H1 (cell line): ENCODE measurements around the gene CELF4. TPM values are rescaled to one million over a fixed set of nuclear protein-coding genes. Genes with fewer than 3 reads are reported as not detected.

Source experiments
- CTCF ChIA-PET: fragments of 300-600 bp; sonication (Branson Sonifier 250); formaldehyde crosslinking; loops from one replicate; lab custom pipeline; 2021; ENCODE audit not compliant: partially characterized antibody; lab: Charles Lee
- POLR2A ChIA-PET: fragments of 300-600 bp; sonication (Branson Sonifier 250); formaldehyde crosslinking; loops from one replicate; lab custom pipeline; 2021; ENCODE audit warnings: inconsistent platforms; ENCODE audit not compliant: partially characterized antibody; lab: Charles Lee
- DNase-seq, 2 experiments: peaks; one replicate each; pipeline versions ENCODE4 v3.0.0 to v3.0.0-alpha.2; 2010 to 2022; ENCODE audit warnings: low spot score in 2 of 2, low read depth in 1 of 2, mixed read lengths in 1 of 2
- FAIRE-seq: peaks from 2 replicates; lab custom pipeline; 2011; peaks lifted over from hg19 to GRCh38; lab: Jason Lieb, UNC
- H2AFZ ChIP-seq: 2 replicates; pipeline ENCODE4 v1.8.1; 2012; ENCODE audit warnings: low read length, inconsistent platforms
- H2AK5ac ChIP-seq: 2 replicates; pipeline ENCODE4 v1.6.1; 2013; ENCODE audit warnings: low read depth, low read length
- H2BK120ac ChIP-seq: replicated peaks from 2 replicates; pipeline ENCODE3; 2013; ENCODE audit warnings: low read depth, low read length, inconsistent platforms
- H2BK12ac ChIP-seq: 2 replicates; pipeline ENCODE4 v1.6.1; 2013; ENCODE audit warnings: low read depth, low read length
- H2BK15ac ChIP-seq: 2 replicates; pipeline ENCODE4 v1.6.1; 2013; ENCODE audit warnings: low read length
- H2BK20ac ChIP-seq: 2 replicates; pipeline ENCODE4 v1.6.1; 2013; ENCODE audit warnings: low read length
- H2BK5ac ChIP-seq: 2 replicates; pipeline ENCODE4 v1.6.1; 2013; ENCODE audit warnings: low read depth, low read length
- H3K14ac ChIP-seq: 2 replicates; pipeline ENCODE4 v1.6.1; 2013; ENCODE audit warnings: inconsistent platforms; ENCODE audit not compliant: insufficient read length
- H3K18ac ChIP-seq: 2 replicates; pipeline ENCODE4 v1.6.1; 2013; ENCODE audit warnings: low read length; ENCODE audit errors: extremely low read depth
- H3K23ac ChIP-seq: 2 replicates; pipeline ENCODE4 v1.6.1; 2013; ENCODE audit warnings: inconsistent platforms; ENCODE audit not compliant: insufficient read length
- H3K23me2 ChIP-seq: 2 replicates; pipeline ENCODE4 v1.6.1; 2013; ENCODE audit warnings: low read depth, low read length
- H3K27ac ChIP-seq: 2 replicates; pipeline ENCODE4 v1.6.1; 2011; ENCODE audit warnings: low read depth, low read length, inconsistent platforms
- H3K27me3 ChIP-seq, 4 experiments: replicated peaks in 1 of 4; 1 replicate in 1 of 4; 2 replicates in 3 of 4; pipeline versions ENCODE4 v1.6.1 to v1.8.1; 2011 to 2013; ENCODE audit warnings: low read length in 3 of 4, mild to moderate bottlenecking in 3 of 4, inconsistent platforms in 2 of 4, mixed read lengths in 2 of 4, moderate library complexity in 1 of 4; ENCODE audit not compliant: control insufficient read depth in 3 of 4, insufficient read depth in 3 of 4; ENCODE audit errors: extremely low read depth in 1 of 4
- H3K36me3 ChIP-seq, 4 experiments: 2 replicates each; pipeline versions ENCODE4 v1.6.1 to v1.8.1; 2011 to 2013; ENCODE audit warnings: mild to moderate bottlenecking in 4 of 4, low read length in 3 of 4, moderate library complexity in 2 of 4, control low read depth in 1 of 4, inconsistent platforms in 1 of 4; ENCODE audit not compliant: insufficient read depth in 4 of 4, control insufficient read depth in 2 of 4
- H3K4ac ChIP-seq: replicated peaks from 2 replicates; pipeline ENCODE3; 2013; ENCODE audit warnings: low read length, low read depth, mixed read lengths, inconsistent platforms; ENCODE audit not compliant: insufficient read length
- H3K4me1 ChIP-seq, 4 experiments: replicated peaks in 1 of 4; 1 replicate in 1 of 4; 2 replicates in 3 of 4; pipeline versions ENCODE4 v1.6.1 to v1.8.1; 2011 to 2013; ENCODE audit warnings: low read length in 3 of 4, inconsistent platforms in 2 of 4, mixed read lengths in 1 of 4; ENCODE audit not compliant: insufficient read depth in 4 of 4, control insufficient read depth in 3 of 4
- H3K4me2 ChIP-seq, 2 experiments: 2 replicates each; pipeline versions ENCODE4 v1.6.1 to v1.8.1; 2011 to 2013; ENCODE audit warnings: low read depth in 2 of 2, low read length in 2 of 2, control low read depth in 1 of 2, inconsistent platforms in 1 of 2, mild to moderate bottlenecking in 1 of 2; ENCODE audit not compliant: insufficient read depth in 1 of 2
- H3K4me3 ChIP-seq, 4 experiments: fragments of 200-600, 300-600 bp in 1 of 4; sonication (generic), shearing (Covaris generic), sonication (Bioruptor Twin) in 1 of 4; 2 replicates each; pipeline versions ENCODE4 v1.5.1 to v1.8.1; 2011 to 2016; ENCODE audit warnings: low read length in 4 of 4, low read depth in 3 of 4, control low read depth in 2 of 4, inconsistent platforms in 2 of 4, mild to moderate bottlenecking in 2 of 4, mixed read lengths in 1 of 4, moderate library complexity in 1 of 4; ENCODE audit not compliant: insufficient read depth in 2 of 4; ENCODE audit errors: extremely low read depth in 1 of 4
- H3K56ac ChIP-seq: replicated peaks from 2 replicates; pipeline ENCODE3; 2013; ENCODE audit warnings: low read depth, mild to moderate bottlenecking, mixed read lengths, low read length, inconsistent platforms; ENCODE audit not compliant: insufficient read length
- H3K79me1 ChIP-seq: 2 replicates; pipeline ENCODE4 v1.6.1; 2013; ENCODE audit warnings: low read depth, low read length, control low read depth
- H3K79me2 ChIP-seq, 2 experiments: 2 replicates each; pipeline versions ENCODE4 v1.6.1 to v1.8.1; 2012 to 2013; ENCODE audit warnings: low read length in 2 of 2, mild to moderate bottlenecking in 2 of 2, inconsistent platforms in 1 of 2; ENCODE audit not compliant: insufficient read depth in 2 of 2, control insufficient read depth in 1 of 2
- H3K9ac ChIP-seq, 4 experiments: replicated peaks in 1 of 4; 1 replicate in 1 of 4; 2 replicates in 3 of 4; pipeline versions ENCODE4 v1.6.1 to v1.8.1; 2011 to 2013; ENCODE audit warnings: low read depth in 3 of 4, low read length in 3 of 4, control low read depth in 2 of 4, mild to moderate bottlenecking in 2 of 4, moderate library complexity in 2 of 4, inconsistent platforms in 1 of 4; ENCODE audit errors: extremely low read depth in 1 of 4
- H3K9me3 ChIP-seq, 2 experiments: 2 replicates each; pipeline versions ENCODE4 v1.6.1 to v1.8.1; 2012 to 2013; ENCODE audit warnings: mild to moderate bottlenecking in 2 of 2, moderate library complexity in 2 of 2, control low read depth in 1 of 2, inconsistent platforms in 1 of 2, low read depth in 1 of 2, low read length in 1 of 2, mixed read lengths in 1 of 2; ENCODE audit not compliant: insufficient read depth in 2 of 2
- H4K20me1 ChIP-seq, 2 experiments: replicated peaks in 1 of 2; 2 replicates each; pipeline versions ENCODE3 to v1.8.1; 2011 to 2013; ENCODE audit warnings: inconsistent platforms in 2 of 2, low read length in 2 of 2, mild to moderate bottlenecking in 1 of 2; ENCODE audit not compliant: insufficient read depth in 2 of 2, control insufficient read depth in 1 of 2
- H4K5ac ChIP-seq: 2 replicates; pipeline ENCODE4 v1.6.1; 2013; ENCODE audit warnings: low read length, low read depth, mixed read lengths, inconsistent platforms; ENCODE audit not compliant: insufficient read length
- H4K8ac ChIP-seq: 2 replicates; pipeline ENCODE4 v1.8.0; 2013; ENCODE audit warnings: mild to moderate bottlenecking, moderate library complexity, low read length, inconsistent platforms; ENCODE audit not compliant: insufficient read depth; ENCODE audit errors: extremely low read depth
- H4K91ac ChIP-seq: replicated peaks from 2 replicates; pipeline ENCODE3; 2013; ENCODE audit warnings: low read length, mixed read lengths, inconsistent platforms; ENCODE audit not compliant: insufficient read length
- BACH1 ChIP-seq: IDR thresholded peaks from 2 replicates; pipeline ENCODE4 v1.6.1; 2012; ENCODE audit warnings: low read length, improper control_type of control experiment
- CBX5 ChIP-seq: fragments of 300-800, 300-1000 bp; sonication (generic); IDR thresholded peaks from 2 replicates; pipeline ENCODE4 v1.7.1; 2016; ENCODE audit warnings: antibody characterized with exemption, low read length, low read depth
- HDAC2 ChIP-seq, 2 experiments: fragments of 300-600 bp in 1 of 2; sonication (generic) in 1 of 2; IDR thresholded peaks; 2 replicates each; pipeline ENCODE4 v1.6.1; 2011 to 2012; ENCODE audit warnings: low read depth in 2 of 2, low read length in 2 of 2, mild to moderate bottlenecking in 2 of 2, moderate library complexity in 2 of 2, borderline replicate concordance in 1 of 2, inconsistent platforms in 1 of 2
- MAX ChIP-seq: IDR thresholded peaks from 2 replicates; pipeline ENCODE4 v1.6.1; 2012; ENCODE audit warnings: inconsistent platforms
- NRF1 ChIP-seq: IDR thresholded peaks from 2 replicates; pipeline ENCODE4 v1.6.1; 2011; ENCODE audit warnings: mild to moderate bottlenecking, low read depth, low read length, improper control_type of control experiment
- RBBP5 ChIP-seq: IDR thresholded peaks from 2 replicates; pipeline ENCODE4 v1.7.1; 2012; ENCODE audit warnings: low read depth, mild to moderate bottlenecking, inconsistent platforms, low read length, moderate library complexity, borderline replicate concordance
- RFX5 ChIP-seq: IDR thresholded peaks from 2 replicates; pipeline ENCODE4 v1.6.1; 2011; ENCODE audit warnings: low read depth, low read length, improper control_type of control experiment, borderline replicate concordance
- RNF2 ChIP-seq: fragments of 200-900, 300-1000 bp; sonication (generic); IDR thresholded peaks from 2 replicates; pipeline ENCODE4 v1.7.1; 2016; ENCODE audit warnings: borderline replicate concordance, low read depth, mild to moderate bottlenecking, antibody characterized with exemption, low read length; ENCODE audit not compliant: poor library complexity, severe bottlenecking; ENCODE audit errors: missing control alignments
- SIN3A ChIP-seq, 2 experiments: IDR thresholded peaks in 1 of 2; conservative IDR thresholded peaks in 1 of 2; 2 replicates each; pipeline ENCODE4 v1.6.1; 2011 to 2012; ENCODE audit warnings: low read length in 2 of 2, improper control_type of control experiment in 1 of 2, low read depth in 1 of 2, mild to moderate bottlenecking in 1 of 2
- TBP ChIP-seq: IDR thresholded peaks from 2 replicates; pipeline ENCODE4 v1.6.1; 2011; ENCODE audit warnings: low read depth, low read length, improper control_type of control experiment
- TCF12 ChIP-seq: IDR thresholded peaks from 2 replicates; pipeline ENCODE4 v1.6.1; 2011; ENCODE audit warnings: low read depth, mild to moderate bottlenecking, low read length
- WGBS, 2 experiments: shearing (Covaris generic) in 1 of 2; methylation state at CpG; one replicate each; pipeline versions ENCODE4 v1.1.6 to v1.1.7; 2013 to 2015; ENCODE audit warnings: low lambda C conversion rate in 2 of 2, mixed read lengths in 2 of 2, inconsistent platforms in 1 of 2, low coverage in 1 of 2, missing lambda C conversion rate in 1 of 2; ENCODE audit not compliant: insufficient replicate concordance in 2 of 2, insufficient coverage in 1 of 2, insufficient read length in 1 of 2; ENCODE audit errors: extremely low coverage in 1 of 2, missing lambda C conversion rate in 1 of 2; 5-methylcytosine and 5-hydroxymethylcytosine counted together
- polyA plus RNA-seq, 7 experiments: library from polyadenylated mRNA; depleted of rRNA in 3 of 7; stranded (reverse) in 5 of 7; unstranded in 2 of 7; fragments of >200 nt in 5 of 7; fragments of 200-250 nt in 2 of 7; gene quantifications; 1 replicate in 5 of 7; 2 replicates in 1 of 7; 4 replicates in 1 of 7; pipeline versions ENCODE4 v1.2.1 to v1.2.3, GENCODE V29; 2011 to 2013; ENCODE audit warnings: missing spikeins in 2 of 7, mixed read lengths in 2 of 7
- total RNA-seq: library from RNA; stranded (reverse); fragmentation: NEBNext Ultra II Directional; extraction: Animal tissue kit (Norgen Biotek cat#: 25700); gene quantifications from 2 replicates; pipeline ENCODE4 v1.2.1, GENCODE V29; 2021

The CELF4 gene
- total and polyA plus RNA-seq, 2 of the 8 experiments (the other 6 are each of a cell fraction or from before 2014, with no cell fraction given): 1.6 to 3.4 TPM

GRCh38 chr18:37564711-37565100 lies 892 bp downstream of the CELF4 start:
- H3K4me2 ChIP-seq: peak overlapping the region; percentile 99 to 100
- POLR2A ChIA-PET: interaction anchor here (0.9 to 1.2 kb wide), 5 partner anchors 11 to 26 kb away, joined by 3 to 6 read pairs (median 3); no protein-coding TSS in a partner anchor
- TF ChIP-seq RNF2 (no peak), SIN3A (conservative IDR thresholded peaks at IDR 0.05 in 1 of 2, IDR thresholded peaks at IDR 0.05 in 1 of 2; ENCODE audit: low read depth in 1 of 2, low read length in 2 of 2) (peak; percentile 92 to 97; a peak in 3 of 4 replicates), HDAC2 (IDR thresholded peaks at IDR 0.05; ENCODE audit: borderline replicate concordance in 1 of 2, low read depth in 2 of 2, low read length in 2 of 2) (peak in 1 of 2 experiments; percentile 57; a peak in 2 of 4 replicates), RBBP5 (0 out of 2 replicates have a peak, but pooled peaks have one; percentile 11), TBP (peak; percentile 19; the same call in 1 of the 2 replicates), CBX5 (no peak), RFX5 (no peak), BACH1 (peak; percentile 33; the same call in 1 of the 2 replicates), MAX (peak; percentile 46; the same call in 1 of the 2 replicates), TCF12 (no peak), NRF1 (no peak)

More at GRCh38 chr18:37564711-37565100, 892 bp downstream of the CELF4 start:
- no peak overlapping the region for H2BK12ac ChIP-seq
- H2BK20ac ChIP-seq: no peak overlapping the region
- H3K79me1 ChIP-seq: no peaks in the 10 kb centered on the region
- no peaks in the 10 kb centered on the region for H3K79me2 ChIP-seq
- peaks cover 4 to 5% of the 10 kb centered on the region in 2 experiments for H4K20me1 ChIP-seq
- no peak overlapping the region for H3K27ac ChIP-seq
- no peak overlapping the region for H4K91ac ChIP-seq
- H2BK5ac ChIP-seq: no peak overlapping the region
- no peaks in the 10 kb centered on the region for H3K9me3 ChIP-seq
- 7% methylated on average over 19 of the region's 19 CpGs; no CpG with 5 or more reads in 1 of the 2 experiments for WGBS, 2 experiments
- H3K9ac ChIP-seq: no peak overlapping the region
- H2BK120ac ChIP-seq: no peak overlapping the region
- FAIRE-seq: no peak
- no peak overlapping the region for H3K14ac ChIP-seq
- peaks cover 0 to 7% (median 2%) of the 10 kb centered on the region in 4 experiments; a peak in 3 of 7 replicates for H3K4me1 ChIP-seq
- H2BK15ac ChIP-seq: no peak overlapping the region
- CTCF ChIA-PET: interaction anchor here (0.9 to 4.5 kb wide), 3 partner anchors 11 to 27 kb away, joined by 3 to 20 read pairs (median 5); no protein-coding TSS in a partner anchor
- no peak overlapping the region for H3K4ac ChIP-seq
- no peak overlapping the region; the same call in 1 of the 2 replicates for H4K8ac ChIP-seq
- peaks cover 37 to 66% (median 59%) of the 10 kb centered on the region in 4 experiments for H3K27me3 ChIP-seq
- H3K18ac ChIP-seq: no peak overlapping the region
- H2AFZ ChIP-seq: no peak overlapping the region
- H3K4me3 ChIP-seq: peak overlapping the region; percentile 84 to 87 (median 86); a peak in 7 of 8 replicates
- peaks cover 0 to 4% (median 0%) of the 10 kb centered on the region in 4 experiments; a peak in 1 of 8 replicates for H3K36me3 ChIP-seq
- H4K5ac ChIP-seq: no peak overlapping the region
- peak in 1 of 2 experiments; percentile 92 for DNase-seq
- H2AK5ac ChIP-seq: no peak overlapping the region
- H3K56ac ChIP-seq: no peak overlapping the region
- peaks cover 15% of the 10 kb centered on the region for H3K23me2 ChIP-seq
- no peak overlapping the region for H3K23ac ChIP-seq
